SJSA1 (cell line): ENCODE results near the gene POLDIP2. TPM values are rescaled to one million over a fixed set of nuclear protein-coding genes. Genes with fewer than 3 reads are reported as not detected.
A peak's percentile ranks its signal among the peaks of the same experiment; 100 is the strongest.

Experiments used
- DNase-seq, 2 experiments: peaks; one replicate each; pipeline ENCODE4 v3.0.0-alpha.2; 2015 to 2020; ENCODE audit warnings: low spot score in 2 of 2, low read depth in 1 of 2
- H3K27ac ChIP-seq: fragments of 250-450 bp; sonication (Bioruptor Pico); 2 replicates; pipeline ENCODE4 v1.5.1; 2020; ENCODE audit warnings: mild to moderate bottlenecking, moderate library complexity
- H3K27me3 ChIP-seq: fragments of 250-450 bp; sonication (Bioruptor Pico); replicated peaks from 2 replicates; pipeline ENCODE4 v1.5.1; 2020; ENCODE audit warnings: mild to moderate bottlenecking, moderate library complexity
- H3K36me3 ChIP-seq: fragments of 250-450 bp; sonication (Bioruptor Pico); 2 replicates; pipeline ENCODE4 v1.5.1; 2020; ENCODE audit warnings: mild to moderate bottlenecking
- H3K4me1 ChIP-seq: fragments of 250-450 bp; sonication (Bioruptor Pico); replicated peaks from 2 replicates; pipeline ENCODE4 v1.6.1; 2021; ENCODE audit warnings: mild to moderate bottlenecking
- H3K4me3 ChIP-seq: fragments of 250-450 bp; sonication (Bioruptor Pico); 2 replicates; pipeline ENCODE4 v1.5.1; 2020; ENCODE audit warnings: mild to moderate bottlenecking
- H3K9me3 ChIP-seq: fragments of 250-450 bp; sonication (Bioruptor Pico); replicated peaks from 2 replicates; pipeline ENCODE4 v1.5.1; 2020; ENCODE audit warnings: mild to moderate bottlenecking
- total RNA-seq: library from RNA; depleted of rRNA; stranded (reverse); fragments of >200 nt; shearing (Covaris generic); gene quantifications from 2 replicates; pipeline ENCODE4 v1.2.3, GENCODE V29; 2014

POLDIP2 gene
- total RNA-seq, 1 experiment from 2014 or later: 110 TPM

GRCh38 chr17:28381141-28381825 lies 24.0 kb upstream of the POLDIP2 start:
- H3K4me3 ChIP-seq: no peak overlapping the region
- H3K27me3 ChIP-seq: no peaks in the 10 kb centered on the region
- no peak overlapping the region for H3K27ac ChIP-seq
- DNase-seq: no peak
- H3K4me1 ChIP-seq: no peaks in the 10 kb centered on the region
- H3K36me3 ChIP-seq: 0 out of 2 replicates have a peak, but pooled peaks cover 4% of the 10 kb centered on the region
- no peaks in the 10 kb centered on the region for H3K9me3 ChIP-seq

GRCh38 chr17:28379814-28380801 lies 22.8 kb upstream of the POLDIP2 start:
- Histone ChIP-seq H3K36me3 (0 out of 2 replicates have a peak, but pooled peaks cover 4% of the 10 kb centered on the region), H3K4me1 (no peaks in the 10 kb centered on the region), H3K4me3 (no peak overlapping the region), H3K27me3 (no peaks in the 10 kb centered on the region), H3K9me3 (no peaks in the 10 kb centered on the region), H3K27ac (no peak overlapping the region)
- DNase-seq: no peak

- H3K27me3 ChIP-seq: no peaks in the 10 kb centered on the region
- H3K4me1 ChIP-seq: peaks cover 24% of the 10 kb centered on the region
- no peaks in the 10 kb centered on the region for H3K9me3 ChIP-seq
- 0 out of 2 replicates have a peak, but pooled peaks cover 6% of the 10 kb centered on the region for H3K36me3 ChIP-seq
- H3K27ac ChIP-seq: no peak overlapping the region
- H3K4me3 ChIP-seq: peak overlapping the region; percentile 67
- no peak for DNase-seq
Observed at GRCh38 chr17:28372945-28373274, 15.6 kb upstream of the POLDIP2 start.

GRCh38 chr17:28372203-28372944 lies 15.0 kb upstream of the POLDIP2 start:
- peak overlapping the region; percentile 67 for H3K4me3 ChIP-seq
- 0 out of 2 replicates have a peak overlapping the region, but pooled peaks have one; percentile 8 for H3K27ac ChIP-seq
- H3K9me3 ChIP-seq: no peaks in the 10 kb centered on the region
- DNase-seq: peak in 1 of 2 experiments; percentile 52
- H3K36me3 ChIP-seq: 0 out of 2 replicates have a peak, but pooled peaks cover 6% of the 10 kb centered on the region
- no peaks in the 10 kb centered on the region for H3K27me3 ChIP-seq
- peaks cover 24% of the 10 kb centered on the region for H3K4me1 ChIP-seq

GRCh38 chr17:28371245-28372202 lies 14.2 kb upstream of the POLDIP2 start, which contains the start of gene SARM1:
SARM1 (plus strand) TSS chr17:28371694; CDS start chr17:28372033, 339 bp downstream.
- Histone ChIP-seq H3K4me3 (peak within 1 kb of the TSS; percentile 67), H3K36me3 (0 out of 2 replicates have a peak, but pooled peaks cover 6% of the 10 kb centered on the region), H3K27me3 (no peaks in the 10 kb centered on the region), H3K9me3 (no peaks in the 10 kb centered on the region), H3K27ac (0 out of 2 replicates have a peak within 1 kb of the TSS, but pooled peaks have one; percentile 14), H3K4me1 (peaks cover 24% of the 10 kb centered on the region)
- DNase-seq: peak; percentile 85 to 97

GRCh38 chr17:28370744-28371103 lies 13.4 kb upstream of the POLDIP2 start:
- no peak for DNase-seq
- Histone ChIP-seq H3K4me1 (peaks cover 24% of the 10 kb centered on the region), H3K27me3 (no peaks in the 10 kb centered on the region), H3K9me3 (no peaks in the 10 kb centered on the region), H3K4me3 (peak overlapping the region; percentile 67), H3K27ac (0 out of 2 replicates have a peak overlapping the region, but pooled peaks have one; percentile 14), H3K36me3 (0 out of 2 replicates have a peak, but pooled peaks cover 6% of the 10 kb centered on the region)

- H3K4me1 ChIP-seq: peaks cover 24% of the 10 kb centered on the region
- DNase-seq: no peak
- H3K36me3 ChIP-seq: 0 out of 2 replicates have a peak, but pooled peaks cover 6% of the 10 kb centered on the region
- H3K4me3 ChIP-seq: peak within 1 kb of the TSS; percentile 67
- 0 out of 2 replicates have a peak within 1 kb of the TSS, but pooled peaks have one; percentile 14 for H3K27ac ChIP-seq
- H3K9me3 ChIP-seq: no peaks in the 10 kb centered on the region
- H3K27me3 ChIP-seq: no peaks in the 10 kb centered on the region
Observed at GRCh38 chr17:28370035-28370743, 12.9 kb upstream of the POLDIP2 start, which contains the start of gene VTN. VTN (minus strand) TSS chr17:28370307; CDS start chr17:28370203, 104 bp downstream.

GRCh38 chr17:28369684-28370034 lies 12.3 kb upstream of the POLDIP2 start:
- no peaks in the 10 kb centered on the region for H3K9me3 ChIP-seq
- H3K27me3 ChIP-seq: no peaks in the 10 kb centered on the region
- H3K4me3 ChIP-seq: no peak overlapping the region
- H3K27ac ChIP-seq: no peak overlapping the region
- no peak for DNase-seq
- H3K36me3 ChIP-seq: 0 out of 2 replicates have a peak, but pooled peaks cover 6% of the 10 kb centered on the region
- peaks cover 24% of the 10 kb centered on the region for H3K4me1 ChIP-seq

- H3K4me1 ChIP-seq: peaks cover 24% of the 10 kb centered on the region
- DNase-seq: no peak
- H3K4me3 ChIP-seq: no peak overlapping the region
- H3K27me3 ChIP-seq: no peaks in the 10 kb centered on the region
- 0 out of 2 replicates have a peak, but pooled peaks cover 6% of the 10 kb centered on the region for H3K36me3 ChIP-seq
- H3K27ac ChIP-seq: no peak overlapping the region
- no peaks in the 10 kb centered on the region for H3K9me3 ChIP-seq
Observed at GRCh38 chr17:28368915-28369683, 11.8 kb upstream of the POLDIP2 start.

GRCh38 chr17:28368306-28368831 lies 11.0 kb upstream of the POLDIP2 start:
- no peak for DNase-seq
- no peaks in the 10 kb centered on the region for H3K27me3 ChIP-seq
- no peaks in the 10 kb centered on the region for H3K9me3 ChIP-seq
- peaks cover 24% of the 10 kb centered on the region for H3K4me1 ChIP-seq
- H3K4me3 ChIP-seq: no peak overlapping the region
- no peak overlapping the region for H3K27ac ChIP-seq
- peaks cover 6% of the 10 kb centered on the region; the same call in 1 of the 2 replicates for H3K36me3 ChIP-seq

GRCh38 chr17:28367641-28368305 lies 10.4 kb upstream of the POLDIP2 start:
- no peak for DNase-seq
- Histone ChIP-seq H3K36me3 (peaks cover 6% of the 10 kb centered on the region), H3K27me3 (no peaks in the 10 kb centered on the region), H3K27ac (no peak overlapping the region), H3K9me3 (no peaks in the 10 kb centered on the region), H3K4me3 (no peak overlapping the region), H3K4me1 (peaks cover 18% of the 10 kb centered on the region)
